HepG2 (cell line): ENCODE measurements around the gene CPNE1. TPM values are rescaled to one million over a fixed set of nuclear protein-coding genes. Genes with fewer than 3 reads are reported as not detected.

Experiments used
- AHR ChIP-seq: IDR thresholded peaks from 2 replicates; pipeline ENCODE4 v1.6.1; 2018; ENCODE audit warnings: missing genetic modification reagents, missing compliant biosample characterization
- ARID4A ChIP-seq: sonication (generic); formaldehyde crosslinking; IDR thresholded peaks from 2 replicates; pipeline ENCODE4 v1.5.0; 2020; ENCODE audit warnings: mild to moderate bottlenecking, missing genetic modification reagents, borderline replicate concordance
- ATF2 ChIP-seq: sonication (generic); formaldehyde crosslinking; IDR thresholded peaks from 2 replicates; pipeline ENCODE4 v1.4.0; 2020; ENCODE audit warnings: missing genetic modification reagents
- ATF4 ChIP-seq, 2 experiments: fragments of 450-650 bp in 1 of 2; sonication (generic) in 1 of 2; formaldehyde crosslinking; IDR thresholded peaks; 2 replicates each; pipeline versions ENCODE4 v1.5.0 to v1.8.0; 2020 to 2022; ENCODE audit warnings: mild to moderate bottlenecking in 1 of 2, missing genetic modification reagents in 1 of 2
- HNF1B ChIP-seq: sonication (generic); formaldehyde crosslinking; IDR thresholded peaks from 2 replicates; pipeline ENCODE4 v1.5.1; 2020; ENCODE audit warnings: mild to moderate bottlenecking, moderate library complexity, missing genetic modification reagents
- HOXA3 ChIP-seq: sonication (generic); formaldehyde crosslinking; IDR thresholded peaks from 2 replicates; pipeline ENCODE4 v1.5.0; 2020; ENCODE audit warnings: missing genetic modification reagents
- ONECUT2 ChIP-seq: sonication (generic); formaldehyde crosslinking; IDR thresholded peaks from 2 replicates; pipeline ENCODE4 v1.4.0; 2020; ENCODE audit warnings: missing genetic modification reagents
- REST ChIP-seq, 2 experiments: IDR thresholded peaks; 2 replicates each; pipeline ENCODE4 v1.6.1; 2011 to 2012; ENCODE audit warnings: low read length in 2 of 2, borderline replicate concordance in 1 of 2, low read depth in 1 of 2, mild to moderate bottlenecking in 1 of 2, moderate library complexity in 1 of 2
- ZFP82 ChIP-seq: sonication (generic); formaldehyde crosslinking; IDR thresholded peaks from 2 replicates; pipeline ENCODE4 v1.5.1; 2020; ENCODE audit warnings: mild to moderate bottlenecking, missing genetic modification reagents, borderline replicate concordance
- ZFP90 ChIP-seq: sonication (generic); formaldehyde crosslinking; IDR thresholded peaks from 2 replicates; pipeline ENCODE4 v1.8.0; 2022; ENCODE audit warnings: missing genetic modification reagents, mild to moderate bottlenecking, inconsistent platforms, borderline replicate concordance
- ZNF264 ChIP-seq: sonication (generic); formaldehyde crosslinking; IDR thresholded peaks from 2 replicates; pipeline ENCODE4 v1.4.0; 2020; ENCODE audit warnings: missing genetic modification reagents
- ZNF326 ChIP-seq: sonication (generic); formaldehyde crosslinking; IDR thresholded peaks from 2 replicates; pipeline ENCODE4 v1.4.0; 2020; ENCODE audit warnings: missing genetic modification reagents, borderline replicate concordance
- ZNF333 ChIP-seq: sonication (generic); formaldehyde crosslinking; IDR thresholded peaks from 2 replicates; pipeline ENCODE4 v1.4.0; 2020; ENCODE audit warnings: mild to moderate bottlenecking, missing genetic modification reagents, borderline replicate concordance
- ZNF746 ChIP-seq: sonication (generic); formaldehyde crosslinking; IDR thresholded peaks from 2 replicates; pipeline ENCODE4 v1.8.0; 2022; ENCODE audit warnings: mild to moderate bottlenecking, missing genetic modification reagents
- polyA plus RNA-seq, 8 experiments: library from polyadenylated mRNA; depleted of rRNA in 3 of 8; stranded (reverse) in 7 of 8; unstranded in 1 of 8; fragments of >200 nt; fragmentation: Illumina TruSeq in 4 of 8; extraction: Trizol in 4 of 8; gene quantifications; 2 replicates each; pipeline versions ENCODE4 v1.2.1 to v1.2.3, GENCODE V29; 2011 to 2016; ENCODE audit warnings: low read depth in 4 of 8, missing spikeins in 1 of 8, mixed read lengths in 1 of 8; ENCODE audit not compliant: insufficient read depth in 1 of 8
- total RNA-seq, 5 experiments: library from RNA; depleted of rRNA; stranded (reverse); fragments of >200 nt; fragmentation: Illumina TruSeq; extraction: Trizol; gene quantifications; 2 replicates each; pipeline ENCODE4 v1.2.3, GENCODE V29; 2016; ENCODE audit warnings: low read depth in 1 of 5

CPNE1 gene
- total and polyA plus RNA-seq, 2 of the 13 experiments (the other 11 are each of a cell fraction or from before 2014, with no cell fraction given) = 408 to 431 TPM

- no peak for TF ChIP-seq ATF4 (CRISPR knock-in tag; IDR thresholded peaks at IDR 0.05)
- TF ChIP-seq ONECUT2 = no peak
- peak; percentile 57; the same call in 1 of the 2 replicates for TF ChIP-seq ZFP82 (CRISPR knock-in tag)
- 0 out of 2 replicates have a peak, but pooled peaks have one; percentile 22 for TF ChIP-seq AHR (CRISPR knock-in tag)
- peak in 1 of 2 experiments; percentile 56; a peak in 2 of 4 replicates for TF ChIP-seq REST (IDR thresholded peaks at IDR 0.05; ENCODE audit: borderline replicate concordance in 1 of 2, low read depth in 1 of 2, low read length in 2 of 2)
- peak; percentile 27; the same call in 1 of the 2 replicates for TF ChIP-seq ZFP90 (CRISPR knock-in tag)
- TF ChIP-seq HNF1B (CRISPR knock-in tag) = peak; percentile 88
- peak; percentile 72; the same call in 1 of the 2 replicates for TF ChIP-seq HOXA3 (CRISPR knock-in tag)
- TF ChIP-seq ARID4A (CRISPR knock-in tag) = peak; percentile 61; the same call in 1 of the 2 replicates
- peak; percentile 89 for TF ChIP-seq ZNF264 (CRISPR knock-in tag)
- peak; percentile 83 for TF ChIP-seq ZNF333 (CRISPR knock-in tag)
- no peak; the same call in none of the 2 replicates for TF ChIP-seq ZNF326 (CRISPR knock-in tag)
- TF ChIP-seq ATF2 (CRISPR knock-in tag) = peak; percentile 78; the same call in 1 of the 2 replicates
- peak; percentile 17; the same call in 1 of the 2 replicates for TF ChIP-seq ZNF746
These were observed 48.0 kb downstream of the CPNE1 start (continued) for GRCh38 chr20:35616465-35617396.
